IPS DF 4.7 (cell line): ENCODE data around the gene CNOT6L.

Experiments
- DNase-seq: peaks from one replicate; pipeline ENCODE4 v3.0.0-alpha.2; 2013; ENCODE audit warnings: low spot score; ENCODE audit errors: extremely low read depth

Gene CNOT6L

GRCh38 chr4:77820649-77821561 is 1.7 kb upstream of the CNOT6L start:
- DNase-seq, result no peak

- no peak for DNase-seq
Measured at GRCh38 chr4:77819843-77820648, 878 bp upstream of the CNOT6L start.

GRCh38 chr4:77819404-77819842 is 255 bp upstream of the CNOT6L start:
- DNase-seq, result no peak

- DNase-seq, result no peak
Measured at GRCh38 chr4:77818073-77818601, 1.0 kb downstream of the CNOT6L start.

- no peak for DNase-seq
Measured at GRCh38 chr4:77817304-77818072, 1.7 kb downstream of the CNOT6L start.

- no peak for DNase-seq
Measured at GRCh38 chr4:77816546-77816945, 2.6 kb downstream of the CNOT6L start.

- DNase-seq, result no peak
Measured at GRCh38 chr4:77815636-77816035, 3.5 kb downstream of the CNOT6L start.

GRCh38 chr4:77805840-77806239 is 13.3 kb downstream of the CNOT6L start:
- no peak for DNase-seq

- DNase-seq, result no peak
Measured at GRCh38 chr4:77804471-77804870, 14.7 kb downstream of the CNOT6L start.

- no peak for DNase-seq
Measured at GRCh38 chr4:77802402-77802801, 16.8 kb downstream of the CNOT6L start.

- no peak for DNase-seq
Measured at GRCh38 chr4:77801260-77801608, 17.9 kb downstream of the CNOT6L start.

- no peak for DNase-seq
Measured at GRCh38 chr4:77800483-77801259, 18.5 kb downstream of the CNOT6L start.

- no peak for DNase-seq
Measured at GRCh38 chr4:77800077-77800476, 19.1 kb downstream of the CNOT6L start.

- DNase-seq, result no peak
Measured at GRCh38 chr4:77798385-77798784, 20.8 kb downstream of the CNOT6L start.

- no peak for DNase-seq
Measured at GRCh38 chr4:77797239-77797638, 21.9 kb downstream of the CNOT6L start.

GRCh38 chr4:77795326-77795725 is 23.8 kb downstream of the CNOT6L start:
- no peak for DNase-seq

- DNase-seq, result no peak
Measured at GRCh38 chr4:77790146-77790545, 29.0 kb downstream of the CNOT6L start.

GRCh38 chr4:77788990-77789389 is 30.2 kb downstream of the CNOT6L start:
- DNase-seq, result no peak

GRCh38 chr4:77787969-77788368 is 31.2 kb downstream of the CNOT6L start:
- DNase-seq, result no peak

GRCh38 chr4:77785669-77786068 is 33.5 kb downstream of the CNOT6L start:
- DNase-seq, result no peak

GRCh38 chr4:77783895-77784294 is 35.3 kb downstream of the CNOT6L start:
- DNase-seq, result no peak
